Liver (tissue), 3 donors: ENCODE data around the gene GLI3.

Experiments used
- EGR1 ChIP-seq, 2 donors: IDR thresholded peaks; 2 replicates each; pipeline ENCODE4 v1.6.1; 2016 to 2018; ENCODE audit warnings: antibody characterized with exemption in 2 of 2, low read depth in 2 of 2
- FOXA1 ChIP-seq: IDR thresholded peaks from 2 replicates; pipeline ENCODE4 v1.6.1; 2016; ENCODE audit warnings: antibody characterized with exemption
- RAD21 ChIP-seq, 2 donors: IDR thresholded peaks; 2 replicates each; pipeline ENCODE4 v1.6.1; 2016; ENCODE audit warnings: antibody characterized with exemption in 2 of 2, mild to moderate bottlenecking in 2 of 2
- RXRA ChIP-seq, 2 donors: IDR thresholded peaks; 2 replicates each; pipeline ENCODE4 v1.6.1; 2017 to 2018; ENCODE audit warnings: antibody characterized with exemption in 2 of 2, mild to moderate bottlenecking in 1 of 2
- SP1 ChIP-seq: IDR thresholded peaks from 2 replicates; pipeline ENCODE4 v1.6.1; 2018; ENCODE audit warnings: antibody characterized with exemption, mild to moderate bottlenecking
- TF ChIP-seq, protein P1 (sequence below): fragments of 150-350 bp; IDR thresholded peaks from 2 replicates; pipeline ENCODE4 v1.5.1; 2017; ENCODE audit warnings: improper control_type of control experiment, low read depth, low read length; ENCODE audit not compliant: missing input control
- TF ChIP-seq, protein P2 (sequence below): IDR thresholded peaks from 2 replicates; pipeline ENCODE4 v1.6.1; 2016; ENCODE audit warnings: antibody characterized with exemption
- TF ChIP-seq, protein P3 (sequence below): IDR thresholded peaks from 2 replicates; pipeline ENCODE4 v1.6.1; 2016; ENCODE audit warnings: antibody characterized with exemption, mild to moderate bottlenecking
- TF ChIP-seq, protein P4 (sequence below): IDR thresholded peaks from 2 replicates; pipeline ENCODE4 v1.6.1; 2016; ENCODE audit warnings: antibody characterized with exemption
- donor health status: healthy.
- donor health status: healthy.

DNA sequence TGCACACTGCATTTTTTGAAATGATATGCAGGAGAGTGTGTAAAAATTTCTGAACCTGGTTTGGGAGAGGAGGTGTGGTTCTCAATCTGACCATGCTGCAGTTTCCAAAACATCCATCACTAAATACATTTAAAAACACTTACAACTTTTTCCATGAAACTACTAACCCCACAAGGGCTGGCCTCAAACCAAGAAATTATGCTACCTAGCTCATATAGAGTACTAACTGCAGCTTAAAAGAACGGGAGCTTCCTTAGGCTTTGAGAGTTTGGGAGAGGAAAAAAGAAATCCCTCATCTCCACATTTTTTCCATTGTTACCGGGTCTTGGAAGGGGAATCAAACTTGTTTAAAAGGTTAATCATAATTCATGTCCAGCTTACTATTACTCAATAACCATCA, 214.2 kb downstream of the GLI3 start:
- TF ChIP-seq, protein P1, sequence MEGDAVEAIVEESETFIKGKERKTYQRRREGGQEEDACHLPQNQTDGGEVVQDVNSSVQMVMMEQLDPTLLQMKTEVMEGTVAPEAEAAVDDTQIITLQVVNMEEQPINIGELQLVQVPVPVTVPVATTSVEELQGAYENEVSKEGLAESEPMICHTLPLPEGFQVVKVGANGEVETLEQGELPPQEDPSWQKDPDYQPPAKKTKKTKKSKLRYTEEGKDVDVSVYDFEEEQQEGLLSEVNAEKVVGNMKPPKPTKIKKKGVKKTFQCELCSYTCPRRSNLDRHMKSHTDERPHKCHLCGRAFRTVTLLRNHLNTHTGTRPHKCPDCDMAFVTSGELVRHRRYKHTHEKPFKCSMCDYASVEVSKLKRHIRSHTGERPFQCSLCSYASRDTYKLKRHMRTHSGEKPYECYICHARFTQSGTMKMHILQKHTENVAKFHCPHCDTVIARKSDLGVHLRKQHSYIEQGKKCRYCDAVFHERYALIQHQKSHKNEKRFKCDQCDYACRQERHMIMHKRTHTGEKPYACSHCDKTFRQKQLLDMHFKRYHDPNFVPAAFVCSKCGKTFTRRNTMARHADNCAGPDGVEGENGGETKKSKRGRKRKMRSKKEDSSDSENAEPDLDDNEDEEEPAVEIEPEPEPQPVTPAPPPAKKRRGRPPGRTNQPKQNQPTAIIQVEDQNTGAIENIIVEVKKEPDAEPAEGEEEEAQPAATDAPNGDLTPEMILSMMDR, result no peak
- TF ChIP-seq EGR1 (IDR thresholded peaks at IDR 0.05; ENCODE audit: low read depth in 2 of 2) (no peak), SP1 (no peak), RXRA (IDR thresholded peaks at IDR 0.05) (no peak), RAD21 (IDR thresholded peaks at IDR 0.05) (no peak), FOXA1 (no peak)
- TF ChIP-seq, protein P2, sequence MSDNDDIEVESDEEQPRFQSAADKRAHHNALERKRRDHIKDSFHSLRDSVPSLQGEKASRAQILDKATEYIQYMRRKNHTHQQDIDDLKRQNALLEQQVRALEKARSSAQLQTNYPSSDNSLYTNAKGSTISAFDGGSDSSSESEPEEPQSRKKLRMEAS, result no peak
- TF ChIP-seq, protein P3, sequence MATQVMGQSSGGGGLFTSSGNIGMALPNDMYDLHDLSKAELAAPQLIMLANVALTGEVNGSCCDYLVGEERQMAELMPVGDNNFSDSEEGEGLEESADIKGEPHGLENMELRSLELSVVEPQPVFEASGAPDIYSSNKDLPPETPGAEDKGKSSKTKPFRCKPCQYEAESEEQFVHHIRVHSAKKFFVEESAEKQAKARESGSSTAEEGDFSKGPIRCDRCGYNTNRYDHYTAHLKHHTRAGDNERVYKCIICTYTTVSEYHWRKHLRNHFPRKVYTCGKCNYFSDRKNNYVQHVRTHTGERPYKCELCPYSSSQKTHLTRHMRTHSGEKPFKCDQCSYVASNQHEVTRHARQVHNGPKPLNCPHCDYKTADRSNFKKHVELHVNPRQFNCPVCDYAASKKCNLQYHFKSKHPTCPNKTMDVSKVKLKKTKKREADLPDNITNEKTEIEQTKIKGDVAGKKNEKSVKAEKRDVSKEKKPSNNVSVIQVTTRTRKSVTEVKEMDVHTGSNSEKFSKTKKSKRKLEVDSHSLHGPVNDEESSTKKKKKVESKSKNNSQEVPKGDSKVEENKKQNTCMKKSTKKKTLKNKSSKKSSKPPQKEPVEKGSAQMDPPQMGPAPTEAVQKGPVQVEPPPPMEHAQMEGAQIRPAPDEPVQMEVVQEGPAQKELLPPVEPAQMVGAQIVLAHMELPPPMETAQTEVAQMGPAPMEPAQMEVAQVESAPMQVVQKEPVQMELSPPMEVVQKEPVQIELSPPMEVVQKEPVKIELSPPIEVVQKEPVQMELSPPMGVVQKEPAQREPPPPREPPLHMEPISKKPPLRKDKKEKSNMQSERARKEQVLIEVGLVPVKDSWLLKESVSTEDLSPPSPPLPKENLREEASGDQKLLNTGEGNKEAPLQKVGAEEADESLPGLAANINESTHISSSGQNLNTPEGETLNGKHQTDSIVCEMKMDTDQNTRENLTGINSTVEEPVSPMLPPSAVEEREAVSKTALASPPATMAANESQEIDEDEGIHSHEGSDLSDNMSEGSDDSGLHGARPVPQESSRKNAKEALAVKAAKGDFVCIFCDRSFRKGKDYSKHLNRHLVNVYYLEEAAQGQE, result no peak
- TF ChIP-seq, protein P4, sequence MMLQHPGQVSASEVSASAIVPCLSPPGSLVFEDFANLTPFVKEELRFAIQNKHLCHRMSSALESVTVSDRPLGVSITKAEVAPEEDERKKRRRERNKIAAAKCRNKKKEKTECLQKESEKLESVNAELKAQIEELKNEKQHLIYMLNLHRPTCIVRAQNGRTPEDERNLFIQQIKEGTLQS, result no peak
